ENCODE data around the gene TMPRSS4. TPM values are rescaled to one million over a fixed set of nuclear protein-coding genes. Genes with fewer than 3 reads are reported as not detected.

The TMPRSS4 gene
- total and polyA plus RNA-seq, 2 of the 13 experiments (the other 11 are each of a cell fraction or from before 2014, with no cell fraction given) = 0.32 TPM; not detected in 1

DNA sequence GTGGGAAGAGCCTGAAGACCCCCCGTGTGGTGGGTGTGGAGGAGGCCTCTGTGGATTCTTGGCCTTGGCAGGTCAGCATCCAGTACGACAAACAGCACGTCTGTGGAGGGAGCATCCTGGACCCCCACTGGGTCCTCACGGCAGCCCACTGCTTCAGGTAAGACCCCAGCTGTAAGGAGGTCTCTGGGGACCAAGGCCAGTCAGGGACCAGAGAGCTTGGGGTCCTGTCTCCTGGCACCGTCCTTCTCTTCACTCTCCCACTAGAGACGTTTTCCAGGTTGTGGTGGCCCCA lies 34.8 kb downstream of the TMPRSS4 start:
- CTCF ChIA-PET (ENCODE audit: low intra/inter-chr PET ratio, low total read pairs) = no interaction called here
- Histone ChIP-seq H3K4me3 (replicated peaks in 1 of 3; ENCODE audit: insufficient read depth in 1 of 3, low read depth in 2 of 3, low read length in 3 of 3) (no peak overlapping the region), H3K36me3 (replicated peaks in 1 of 2; ENCODE audit: control insufficient read depth in 1 of 2, insufficient read depth in 2 of 2, low read length in 2 of 2) (no peaks in the 10 kb centered on the region), H3K9me3 (ENCODE audit: low read length) (no peaks in the 10 kb centered on the region), H3K27ac (ENCODE audit: extremely low read length, insufficient read depth, low read length) (no peak overlapping the region), H3K27me3 (ENCODE audit: control insufficient read depth in 1 of 2, insufficient read depth in 2 of 2, low read length in 2 of 2) (peaks cover 4 to 24% of the 10 kb centered on the region in 2 experiments; a peak in 4 of 5 replicates), H3K4me1 (ENCODE audit: insufficient read depth, low read length) (peaks cover 10% of the 10 kb centered on the region), H3K9ac (ENCODE audit: insufficient read depth, low read depth, low read length) (no peak overlapping the region), H3K4me2 (ENCODE audit: low read depth, low read length) (no peak overlapping the region), H3K79me2 (ENCODE audit: insufficient read depth, low read length) (no peaks in the 10 kb centered on the region), H4K20me1 (ENCODE audit: insufficient read depth, low read length) (no peaks in the 10 kb centered on the region), H2AFZ (ENCODE audit: low read length) (no peak overlapping the region)
- no peak for ATAC-seq
- TF ChIP-seq ATF7-NPFF (CRISPR knock-in tag; IDR thresholded peaks at IDR 0.05; ENCODE audit: low read depth) = no peak
- no peak for TF ChIP-seq STAT6 (CRISPR knock-in tag; IDR thresholded peaks at IDR 0.05; ENCODE audit: borderline replicate concordance)
- no peak for TF ChIP-seq PBX3 (CRISPR knock-in tag; IDR thresholded peaks at IDR 0.05; ENCODE audit: borderline replicate concordance)
- POLR2A ChIA-PET = no interaction called here
- DNase-seq (ENCODE audit: low spot score) = no peak
- FAIRE-seq = no peak
- no TSS peak for BruUV-seq (replicated peaks)
- intact Hi-C loops (cut with micrococcal nuclease; ENCODE audit: unreplicated experiment) (no loop called here), in situ Hi-C loops (cut with HindIII; ENCODE audit: extremely low pct_ligation_motif_present, low pct_unique_long_range_greater_than_20kb) (no loop called here)
- WGBS (ENCODE audit: low lambda C conversion rate) = 34% methylated on average over 4 of the region's 6 CpGs

Measured in HepG2 (cell line).